Measurements from ENCODE around the gene TCF7.

Gene TCF7

GRCh38 chr5:134100283-134101091 is 14.0 kb upstream of the TCF7 start:
- H3K4me3 Mint-ChIP-seq = peak overlapping the region; percentile 58
- H3K27ac Mint-ChIP-seq = peak overlapping the region; percentile 85
- H3K36me3 Mint-ChIP-seq = no peaks in the 10 kb centered on the region
- H3K27me3 Mint-ChIP-seq = no peaks in the 10 kb centered on the region
- H3K9me3 Mint-ChIP-seq = no peaks in the 10 kb centered on the region
- peak; percentile 95 for ATAC-seq
- H3K4me1 Mint-ChIP-seq = peaks cover 64% of the 10 kb centered on the region

- Mint-ChIP-seq H3K4me3 (no peak overlapping the region), H3K9me3 (no peaks in the 10 kb centered on the region), H3K27ac (peak overlapping the region; percentile 85), H3K27me3 (no peaks in the 10 kb centered on the region), H3K36me3 (no peaks in the 10 kb centered on the region), H3K4me1 (peaks cover 69% of the 10 kb centered on the region)
- peak; percentile 50 for ATAC-seq
Measured at GRCh38 chr5:134101686-134102439, 12.6 kb upstream of the TCF7 start.

- peak overlapping the region; percentile 92 for H3K27ac Mint-ChIP-seq
- peaks cover 69% of the 10 kb centered on the region for H3K4me1 Mint-ChIP-seq
- H3K27me3 Mint-ChIP-seq = no peaks in the 10 kb centered on the region
- H3K4me3 Mint-ChIP-seq = no peak overlapping the region
- ATAC-seq = no peak
- no peaks in the 10 kb centered on the region for H3K36me3 Mint-ChIP-seq
- no peaks in the 10 kb centered on the region for H3K9me3 Mint-ChIP-seq
Measured at GRCh38 chr5:134103397-134103796, 11.1 kb upstream of the TCF7 start.

- ATAC-seq = no peak
- peak overlapping the region; percentile 92 for H3K27ac Mint-ChIP-seq
Measured at GRCh38 chr5:134103998-134104654, 10.4 kb upstream of the TCF7 start.

GRCh38 chr5:134106991-134107701 is 7.3 kb upstream of the TCF7 start:
- H3K27ac Mint-ChIP-seq = no peak overlapping the region
- H3K36me3 Mint-ChIP-seq = no peaks in the 10 kb centered on the region
- ATAC-seq = no peak
- no peak overlapping the region for H3K4me3 Mint-ChIP-seq
- peaks cover 31% of the 10 kb centered on the region for H3K4me1 Mint-ChIP-seq
- no peaks in the 10 kb centered on the region for H3K9me3 Mint-ChIP-seq
- H3K27me3 Mint-ChIP-seq = no peaks in the 10 kb centered on the region

More at GRCh38 chr5:134103998-134104654, 10.4 kb upstream of the TCF7 start:
- H3K36me3 Mint-ChIP-seq = no peaks in the 10 kb centered on the region
- no peaks in the 10 kb centered on the region for H3K9me3 Mint-ChIP-seq
- H3K4me3 Mint-ChIP-seq = peak overlapping the region; percentile 55
- peaks cover 62% of the 10 kb centered on the region for H3K4me1 Mint-ChIP-seq
- no peaks in the 10 kb centered on the region for H3K27me3 Mint-ChIP-seq

GRCh38 chr5:134107779-134108178 is 6.7 kb upstream of the TCF7 start:
- Mint-ChIP-seq H3K4me1 (peaks cover 30% of the 10 kb centered on the region), H3K36me3 (no peaks in the 10 kb centered on the region), H3K27me3 (no peaks in the 10 kb centered on the region), H3K27ac (no peak overlapping the region), H3K9me3 (no peaks in the 10 kb centered on the region), H3K4me3 (no peak overlapping the region)
- ATAC-seq = no peak

GRCh38 chr5:134110382-134110781 is 4.1 kb upstream of the TCF7 start:
- Mint-ChIP-seq H3K4me1 (peaks cover 17% of the 10 kb centered on the region), H3K9me3 (no peaks in the 10 kb centered on the region), H3K4me3 (no peak overlapping the region), H3K36me3 (no peaks in the 10 kb centered on the region), H3K27ac (no peak overlapping the region), H3K27me3 (no peaks in the 10 kb centered on the region)
- no peak for ATAC-seq

- no peak for ATAC-seq
- peaks cover 9% of the 10 kb centered on the region for H3K36me3 Mint-ChIP-seq
- H3K4me3 Mint-ChIP-seq = no peak overlapping the region
- no peaks in the 10 kb centered on the region for H3K27me3 Mint-ChIP-seq
- no peaks in the 10 kb centered on the region for H3K9me3 Mint-ChIP-seq
- no peak overlapping the region for H3K27ac Mint-ChIP-seq
- peaks cover 24% of the 10 kb centered on the region for H3K4me1 Mint-ChIP-seq
Measured at GRCh38 chr5:134111741-134112647, 2.5 kb upstream of the TCF7 start.

- ATAC-seq = no peak
- Mint-ChIP-seq H3K4me1 (peaks cover 33% of the 10 kb centered on the region), H3K36me3 (peaks cover 9% of the 10 kb centered on the region), H3K27me3 (no peaks in the 10 kb centered on the region), H3K27ac (no peak overlapping the region), H3K9me3 (no peaks in the 10 kb centered on the region), H3K4me3 (no peak overlapping the region)
Measured at GRCh38 chr5:134112726-134113362, 1.6 kb upstream of the TCF7 start.

- Mint-ChIP-seq H3K9me3 (no peaks in the 10 kb centered on the region), H3K4me3 (peak overlapping the region; percentile 86)
Measured at GRCh38 chr5:134113363-134113889, 1.1 kb upstream of the TCF7 start.

GRCh38 chr5:134114886-134115805 is 665 bp downstream of the TCF7 start:
- Mint-ChIP-seq H3K36me3 (peaks cover 13% of the 10 kb centered on the region), H3K27ac (no peak overlapping the region), H3K4me3 (peak overlapping the region; percentile 50), H3K9me3 (no peaks in the 10 kb centered on the region), H3K4me1 (peaks cover 50% of the 10 kb centered on the region), H3K27me3 (no peaks in the 10 kb centered on the region)
- peak; percentile 32 for ATAC-seq

More at GRCh38 chr5:134113363-134113889, 1.1 kb upstream of the TCF7 start:
- peak overlapping the region; percentile 85 for H3K27ac Mint-ChIP-seq
- ATAC-seq = no peak
- H3K27me3 Mint-ChIP-seq = no peaks in the 10 kb centered on the region
- peaks cover 35% of the 10 kb centered on the region for H3K4me1 Mint-ChIP-seq
- peaks cover 9% of the 10 kb centered on the region for H3K36me3 Mint-ChIP-seq

GRCh38 chr5:134115806-134116175 is 1.3 kb downstream of the TCF7 start:
- Mint-ChIP-seq H3K27me3 (no peaks in the 10 kb centered on the region), H3K4me3 (peak overlapping the region; percentile 50), H3K9me3 (no peaks in the 10 kb centered on the region), H3K27ac (no peak overlapping the region), H3K36me3 (peaks cover 19% of the 10 kb centered on the region), H3K4me1 (peaks cover 57% of the 10 kb centered on the region)
- ATAC-seq = no peak

- Mint-ChIP-seq H3K27me3 (no peaks in the 10 kb centered on the region), H3K36me3 (peaks cover 19% of the 10 kb centered on the region), H3K27ac (peak overlapping the region; percentile 2), H3K4me3 (peak overlapping the region; percentile 50), H3K9me3 (no peaks in the 10 kb centered on the region), H3K4me1 (peaks cover 58% of the 10 kb centered on the region)
- ATAC-seq = no peak
Measured at GRCh38 chr5:134116286-134116685, 1.8 kb downstream of the TCF7 start.
